IPS DF 4.7 (cell line): ENCODE results near the gene CBX3.
"Not testable (repeated sequence)": the region's sequence is repeated elsewhere in the genome, so short reads cannot be mapped to it uniquely, and the experiment has no call there.

Experiments used
- DNase-seq: peaks from one replicate; pipeline ENCODE4 v3.0.0-alpha.2; 2013; ENCODE audit warnings: low spot score; ENCODE audit errors: extremely low read depth

The CBX3 gene

DNA sequence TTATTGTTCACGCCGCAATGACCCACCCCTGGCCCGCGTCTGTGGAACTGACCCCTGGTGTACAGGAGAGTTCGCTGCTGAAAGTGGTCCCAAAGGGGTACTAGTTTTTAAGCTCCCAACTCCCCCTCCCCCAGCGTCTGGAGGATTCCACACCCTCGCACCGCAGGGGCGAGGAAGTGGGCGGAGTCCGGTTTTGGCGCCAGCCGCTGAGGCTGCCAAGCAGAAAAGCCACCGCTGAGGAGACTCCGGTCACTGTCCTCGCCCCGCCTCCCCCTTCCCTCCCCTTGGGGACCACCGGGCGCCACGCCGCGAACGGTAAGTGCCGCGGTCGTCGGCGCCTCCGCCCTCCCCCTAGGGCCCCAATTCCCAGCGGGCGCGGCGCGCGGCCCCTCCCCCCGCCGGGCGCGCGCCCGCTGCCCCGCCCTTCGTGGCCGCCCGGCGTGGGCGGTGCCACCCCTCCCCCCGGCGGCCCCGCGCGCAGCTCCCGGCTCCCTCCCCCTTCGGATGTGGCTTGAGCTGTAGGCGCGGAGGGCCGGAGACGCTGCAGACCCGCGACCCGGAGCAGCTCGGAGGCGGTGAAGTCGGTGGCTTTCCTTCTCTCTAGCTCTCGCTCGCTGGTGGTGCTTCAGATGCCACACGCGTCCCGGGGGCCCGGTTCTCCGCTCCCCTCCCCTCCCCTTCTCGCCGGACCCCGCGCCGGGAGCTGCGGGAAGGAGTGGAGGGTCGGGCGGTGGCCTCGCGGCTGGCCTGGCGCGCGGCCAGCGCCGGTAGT lies at the start of gene CBX3:
Gene CBX3, plus strand, starts transcription at position 499 of the 772 bp plus-strand sequence. CDS start 1,254 bp downstream, outside the sequence.
- DNase-seq, result no peak

DNA sequence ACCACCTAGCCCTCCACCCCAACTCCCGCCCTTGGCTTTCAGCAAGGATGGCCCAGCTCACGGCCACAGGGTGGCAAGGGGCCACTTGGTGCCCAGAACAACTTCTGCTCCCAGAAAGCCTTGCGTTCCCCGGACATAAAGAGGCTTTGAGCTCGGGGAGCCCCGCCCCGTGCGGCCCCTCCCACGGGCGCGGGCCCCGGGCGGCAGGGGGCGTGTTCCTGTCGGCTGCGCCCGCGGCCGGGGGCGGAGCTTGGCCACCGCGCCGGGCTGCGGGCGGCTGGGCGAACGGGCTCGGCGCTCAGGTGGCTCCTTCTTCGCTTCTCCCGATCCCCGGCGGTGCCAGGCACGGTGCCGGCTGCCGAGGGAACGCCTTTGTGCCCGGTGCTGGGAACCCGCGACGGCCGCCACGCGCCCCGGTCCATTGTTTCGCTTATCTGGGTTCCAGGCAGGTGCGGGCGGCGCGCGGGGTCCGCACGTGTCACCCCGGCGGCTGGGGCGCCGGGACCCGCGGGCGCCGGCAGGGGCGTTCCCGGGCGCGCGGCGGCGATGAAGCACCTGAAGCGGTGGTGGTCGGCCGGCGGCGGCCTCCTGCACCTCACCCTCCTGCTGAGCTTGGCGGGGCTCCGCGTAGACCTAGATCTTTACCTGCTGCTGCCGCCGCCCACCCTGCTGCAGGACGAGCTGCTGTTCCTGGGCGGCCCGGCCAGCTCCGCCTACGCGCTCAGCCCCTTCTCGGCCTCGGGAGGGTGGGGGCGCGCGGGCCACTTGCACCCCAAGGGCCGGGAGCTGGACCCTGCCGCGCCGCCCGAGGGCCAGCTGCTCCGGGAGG lies 49.4 kb upstream of the CBX3 start, which contains the start of gene NFE2L3:
Gene NFE2L3, plus strand, starts transcription at position 246 of the 829 bp plus-strand sequence. Its CDS starts 301 bp downstream, at position 547.
- no peak for DNase-seq

DNA sequence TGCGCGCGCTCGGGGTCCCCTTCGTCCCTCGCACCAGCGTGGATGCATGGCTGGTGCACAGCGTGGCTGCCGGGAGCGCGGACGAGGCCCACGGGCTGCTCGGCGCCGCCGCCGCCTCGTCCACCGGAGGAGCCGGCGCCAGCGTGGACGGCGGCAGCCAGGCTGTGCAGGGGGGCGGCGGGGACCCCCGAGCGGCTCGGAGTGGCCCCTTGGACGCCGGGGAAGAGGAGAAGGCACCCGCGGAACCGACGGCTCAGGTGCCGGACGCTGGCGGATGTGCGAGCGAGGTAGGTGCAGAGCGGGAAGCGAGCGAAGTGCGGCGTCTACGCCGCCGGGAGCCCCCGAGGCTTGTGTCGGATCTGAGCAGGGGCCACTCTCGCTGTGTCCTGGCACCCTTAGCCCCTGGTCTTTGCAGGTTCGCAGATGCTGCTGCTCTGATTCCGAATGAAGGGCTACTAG lies 48.7 kb upstream of the CBX3 start:
- DNase-seq, result not testable (repeated sequence)

DNA sequence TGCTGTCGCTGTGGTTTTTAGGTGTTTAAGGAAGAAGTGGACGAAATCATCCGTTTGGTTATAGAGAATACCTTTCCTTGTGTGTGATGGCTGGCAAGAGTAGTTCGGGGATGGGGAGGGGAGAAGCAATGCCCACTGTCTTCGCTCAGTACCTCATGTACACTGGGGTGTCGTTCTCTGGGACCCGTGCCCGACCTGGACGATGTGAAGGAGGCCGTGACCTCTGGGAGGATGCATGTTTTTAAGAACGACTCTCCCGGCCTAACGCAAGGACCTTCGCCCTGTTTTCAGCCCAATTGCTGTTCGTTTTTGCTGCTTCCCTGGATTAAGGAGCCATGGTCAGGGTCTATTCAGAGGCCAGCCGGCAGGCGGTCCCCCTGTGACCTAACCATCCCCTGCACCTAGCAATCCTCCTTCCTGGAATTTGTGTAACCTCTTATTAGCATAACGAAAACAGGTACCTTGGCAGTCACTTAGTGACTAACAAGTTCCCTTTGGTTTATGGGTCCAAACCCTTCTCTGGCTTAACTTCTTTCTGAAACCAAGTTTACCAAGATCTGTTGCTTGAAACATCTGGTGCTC lies 48.2 kb upstream of the CBX3 start:
- DNase-seq, result no peak

DNA sequence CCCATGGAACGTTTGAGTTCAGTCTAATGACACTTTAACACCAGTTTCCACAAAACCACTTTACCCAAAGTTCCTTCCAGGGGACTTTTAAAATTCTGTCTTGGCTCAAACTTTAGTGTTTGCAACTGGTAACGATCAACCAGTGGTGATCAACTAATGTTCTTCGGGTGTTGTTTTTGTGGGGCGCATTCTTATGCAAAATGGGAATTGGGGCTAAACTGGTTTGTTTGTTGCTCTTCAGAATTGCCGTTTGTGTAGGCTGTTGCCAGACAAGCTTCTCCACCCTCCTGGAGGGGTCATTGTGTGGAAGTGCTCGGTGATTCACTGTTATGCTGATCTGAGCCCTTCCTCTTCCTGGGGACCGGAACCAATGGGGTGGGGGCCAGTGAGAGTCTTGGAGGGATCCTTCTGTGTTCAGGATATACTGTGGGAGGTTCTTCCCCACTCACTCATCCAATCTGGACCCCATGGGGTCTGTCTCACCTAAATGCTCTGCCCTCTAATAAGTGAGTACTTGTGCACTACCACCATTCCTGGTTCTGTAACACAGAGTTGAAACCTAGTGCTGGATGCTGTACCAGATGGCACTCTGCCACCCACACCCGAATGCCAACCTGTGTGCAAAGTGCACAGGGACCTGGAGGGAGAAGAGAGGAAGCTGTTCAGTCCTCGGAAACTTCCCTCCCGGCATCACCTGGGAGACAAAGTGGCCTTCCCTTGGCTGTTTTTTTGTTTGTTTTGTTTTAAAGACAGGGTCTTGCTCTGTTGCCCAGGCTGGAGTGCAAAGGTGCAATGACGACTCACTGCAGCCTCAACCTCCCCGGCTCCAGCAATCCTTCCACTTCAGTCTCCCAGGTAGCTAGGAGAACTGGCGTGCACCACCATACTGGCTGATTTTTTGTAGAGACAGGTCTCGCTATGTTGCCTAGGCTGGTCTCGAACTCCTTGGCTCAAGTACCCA lies 47.4 kb upstream of the CBX3 start:
- peak; percentile 79 for DNase-seq

DNA sequence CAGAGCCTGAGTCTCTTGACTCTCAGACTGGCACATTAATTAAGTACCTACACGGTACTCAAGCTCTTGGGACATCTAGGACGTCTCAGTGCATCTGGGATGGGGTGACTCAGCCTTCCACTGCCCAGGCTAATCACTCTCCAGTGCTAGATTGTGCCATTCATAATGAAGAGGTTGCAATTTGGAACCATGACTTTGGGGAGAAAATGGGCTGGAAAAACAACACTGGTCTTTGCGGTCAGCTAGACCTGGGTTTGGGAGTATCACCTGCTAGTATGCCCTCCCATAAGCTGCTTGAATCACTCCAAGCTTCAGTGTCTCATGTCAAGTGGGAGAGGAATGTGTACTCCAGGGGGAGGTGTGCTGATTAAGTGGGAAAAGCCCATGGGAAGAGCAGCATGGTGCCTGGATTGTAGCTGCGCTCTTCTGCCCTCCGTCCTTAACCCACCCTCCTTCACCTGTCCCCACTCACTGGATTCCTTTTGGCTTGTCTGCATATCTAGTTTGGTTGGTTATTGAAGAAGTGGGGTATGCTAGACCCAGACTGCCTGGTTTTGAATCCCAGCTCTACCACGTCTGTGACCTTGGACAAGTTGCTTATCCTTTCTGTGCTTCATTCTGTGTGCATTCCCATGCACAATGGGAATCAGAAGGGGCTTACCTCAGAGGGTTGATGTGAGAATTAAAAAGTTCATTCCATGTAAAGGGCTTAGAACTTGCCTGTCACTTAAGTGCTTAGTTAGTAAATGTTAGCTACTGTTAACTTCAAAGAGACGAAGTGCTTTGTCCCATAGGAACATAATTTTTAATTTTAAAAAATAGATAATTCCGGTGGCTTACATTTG lies 45.8 kb upstream of the CBX3 start:
- no peak for DNase-seq

DNA sequence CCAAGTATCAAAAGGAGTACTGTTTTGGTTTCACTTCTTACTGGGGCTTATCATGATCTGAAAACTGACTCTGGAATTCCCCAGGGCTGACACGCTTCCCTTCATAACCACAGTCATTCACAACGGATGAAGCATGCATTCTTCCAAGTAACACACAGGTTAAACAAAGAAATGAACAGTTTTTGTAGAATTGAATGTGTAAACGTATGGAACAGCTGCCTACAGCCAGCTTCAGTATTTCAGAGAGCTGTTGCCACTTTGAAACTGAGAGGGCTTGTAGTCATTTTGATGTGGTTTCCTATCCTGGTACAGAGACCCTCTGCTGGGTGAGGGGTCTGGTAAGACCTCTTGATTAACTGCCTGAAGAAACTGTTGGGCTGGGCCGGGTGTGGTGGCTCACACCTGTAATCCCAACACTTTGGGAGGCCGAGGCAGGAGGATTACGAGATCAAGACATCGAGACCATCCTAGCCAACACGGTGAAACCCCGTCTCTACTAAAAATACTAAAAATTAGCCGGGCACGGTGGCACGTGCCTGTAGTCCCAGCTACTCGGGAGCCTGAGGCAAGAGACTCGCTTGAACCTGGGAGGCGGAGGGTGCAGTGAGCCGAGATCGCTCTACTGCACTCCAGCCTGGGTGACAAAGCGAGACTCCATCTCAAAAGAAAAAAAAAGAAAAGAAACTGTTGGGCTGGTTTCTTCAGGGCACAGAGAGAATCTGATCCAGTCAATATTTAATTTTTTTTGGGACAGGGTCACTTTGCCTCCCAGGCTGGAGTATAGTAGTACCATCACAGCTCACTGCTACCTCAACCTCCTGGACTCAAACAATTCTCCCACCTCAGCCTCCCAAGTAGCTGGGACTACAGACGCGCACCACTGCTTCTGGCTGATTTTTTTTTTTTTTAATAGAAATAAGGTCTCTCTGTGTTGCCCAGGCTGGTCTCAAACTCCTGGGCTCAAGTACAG lies 44.8 kb upstream of the CBX3 start:
- DNase-seq, result no peak

DNA sequence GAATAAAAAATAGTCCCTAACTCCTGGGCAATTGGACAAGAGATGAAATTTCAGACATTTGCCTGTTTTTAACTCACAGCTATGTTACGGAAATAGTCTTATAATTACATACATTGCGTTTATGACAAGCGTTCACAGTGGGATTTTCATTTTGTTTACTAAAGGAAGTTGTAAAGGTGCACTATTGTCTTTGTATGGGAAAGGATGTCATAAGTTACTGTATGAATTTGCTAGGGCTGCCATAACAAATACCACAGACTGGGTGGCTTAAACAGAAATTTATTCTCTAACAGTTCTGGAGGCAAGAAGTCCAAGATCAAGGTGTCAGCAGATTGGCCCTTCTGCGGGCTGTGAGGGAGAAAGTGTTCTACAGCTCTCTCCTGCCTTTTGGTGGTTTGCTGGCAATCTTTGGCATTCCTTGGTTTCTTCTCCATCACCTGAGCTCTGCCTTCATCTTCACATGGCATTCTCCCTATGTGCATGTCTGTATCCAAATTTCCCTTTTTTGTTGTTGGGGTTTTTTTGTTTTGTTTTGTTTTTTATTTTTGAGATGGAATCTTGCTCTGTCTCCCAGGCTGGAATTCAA lies 43.9 kb upstream of the CBX3 start:
- DNase-seq, result no peak

DNA sequence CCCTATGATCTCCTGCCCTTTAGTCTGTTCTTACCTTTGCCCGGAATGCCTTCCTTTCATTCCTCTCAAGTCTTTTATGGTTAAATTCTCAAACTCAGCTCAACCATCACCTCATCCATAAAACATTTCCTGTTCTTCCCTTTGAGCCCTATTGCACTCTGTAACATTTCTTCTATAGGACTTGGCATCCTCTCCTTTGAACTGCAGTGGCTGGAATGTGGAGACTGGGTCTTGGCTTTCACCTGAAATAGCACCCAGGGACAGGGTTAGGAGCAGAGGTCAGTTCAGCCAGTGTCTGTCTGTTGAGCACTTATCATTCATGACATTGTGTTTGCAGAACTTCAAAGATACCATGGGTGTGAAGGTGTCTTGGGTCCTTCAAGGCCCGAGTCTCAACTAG lies 42.3 kb upstream of the CBX3 start:
- DNase-seq, result no peak

DNA sequence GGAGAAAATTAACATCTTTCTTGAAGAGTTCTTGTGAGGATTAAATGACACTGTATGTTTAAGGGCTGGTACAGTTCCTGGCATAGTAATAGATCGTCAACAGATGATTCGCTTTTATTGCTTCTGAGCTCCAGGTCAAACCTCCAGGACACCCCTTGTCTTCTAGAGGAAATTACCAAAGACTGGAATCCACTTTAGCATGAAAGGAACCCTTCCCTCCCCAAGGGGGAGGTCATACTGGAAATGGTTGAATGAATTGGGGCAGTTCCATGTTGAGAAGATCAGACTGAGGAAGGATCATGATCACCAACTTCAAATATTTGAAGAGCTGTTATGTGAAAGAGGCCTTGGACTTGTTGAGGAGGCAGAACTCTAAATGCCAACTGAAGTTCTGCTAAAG lies 40.6 kb upstream of the CBX3 start:
- DNase-seq, result no peak

DNA sequence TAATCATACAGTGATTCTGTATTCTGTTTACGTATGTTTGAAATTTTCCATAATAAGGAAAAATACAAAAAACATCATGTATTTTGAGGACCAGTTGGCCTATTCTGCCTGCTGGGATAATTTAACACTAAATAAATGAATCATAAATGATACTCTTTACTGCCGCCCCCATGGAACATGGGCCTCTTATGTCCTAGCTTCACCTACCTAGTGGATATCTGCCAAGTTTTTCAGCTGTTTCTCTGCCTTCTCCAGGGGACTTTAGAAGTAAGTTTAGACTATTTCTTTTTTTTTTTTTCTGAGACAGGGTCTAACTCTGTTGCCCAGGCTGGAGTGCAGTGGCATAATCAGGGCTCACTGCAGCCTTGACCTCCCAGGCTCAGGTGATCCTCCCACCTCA lies 39.1 kb upstream of the CBX3 start:
- DNase-seq, result no peak

DNA sequence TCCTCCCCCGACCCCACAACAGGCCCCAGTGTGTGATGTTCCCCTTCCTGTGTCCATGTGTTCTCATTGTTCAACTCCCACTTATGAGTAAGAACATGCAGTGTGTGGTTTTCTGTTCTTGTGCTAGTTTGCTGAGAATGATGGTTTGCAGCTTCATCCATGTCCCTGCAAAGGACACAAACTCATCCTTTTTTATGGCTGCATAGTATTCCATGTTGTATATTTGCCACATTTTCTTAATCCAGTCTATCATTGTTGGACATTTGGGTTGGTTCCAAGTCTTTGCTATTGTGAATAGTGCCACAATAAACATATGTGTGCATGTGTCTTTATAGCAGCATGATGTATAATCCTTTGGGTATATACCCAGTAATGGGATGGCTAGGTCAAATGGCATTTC lies 37.7 kb upstream of the CBX3 start:
- not testable (repeated sequence) for DNase-seq

DNA sequence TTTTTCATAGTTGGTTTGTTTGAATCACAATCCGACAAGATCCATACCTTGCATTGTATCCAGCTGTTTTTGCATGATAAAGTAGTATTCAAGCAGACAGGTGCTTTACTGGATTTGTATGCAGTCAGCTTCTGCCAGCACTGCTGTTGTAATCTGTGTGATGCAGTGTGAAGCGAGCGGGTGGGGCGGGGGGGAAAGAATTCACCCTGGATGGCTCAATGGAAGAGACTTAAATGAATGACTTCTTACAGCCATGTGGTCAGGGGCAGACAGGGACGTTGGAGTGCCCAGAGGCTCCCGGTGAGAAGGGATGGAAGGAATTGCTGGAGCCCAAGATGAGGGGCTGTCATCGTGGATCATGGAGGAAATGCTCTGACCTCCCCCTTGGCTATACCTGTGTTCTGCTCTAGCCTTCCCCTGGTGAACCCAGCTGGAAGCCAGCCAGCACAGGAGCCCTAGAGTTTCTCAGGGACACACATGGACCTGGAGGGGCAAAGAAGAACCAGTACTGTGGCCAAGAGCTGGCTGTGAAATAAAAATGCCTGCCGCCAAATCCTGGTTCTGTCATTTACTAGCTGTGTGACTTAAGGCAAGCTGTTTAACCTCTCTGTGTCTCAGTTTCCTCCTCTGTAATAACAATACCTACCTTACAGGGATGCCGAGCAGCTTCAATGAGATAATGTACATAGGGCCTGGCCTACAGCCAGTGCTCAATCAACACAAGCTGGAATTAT lies 35.4 kb upstream of the CBX3 start:
- DNase-seq, result no peak

DNA sequence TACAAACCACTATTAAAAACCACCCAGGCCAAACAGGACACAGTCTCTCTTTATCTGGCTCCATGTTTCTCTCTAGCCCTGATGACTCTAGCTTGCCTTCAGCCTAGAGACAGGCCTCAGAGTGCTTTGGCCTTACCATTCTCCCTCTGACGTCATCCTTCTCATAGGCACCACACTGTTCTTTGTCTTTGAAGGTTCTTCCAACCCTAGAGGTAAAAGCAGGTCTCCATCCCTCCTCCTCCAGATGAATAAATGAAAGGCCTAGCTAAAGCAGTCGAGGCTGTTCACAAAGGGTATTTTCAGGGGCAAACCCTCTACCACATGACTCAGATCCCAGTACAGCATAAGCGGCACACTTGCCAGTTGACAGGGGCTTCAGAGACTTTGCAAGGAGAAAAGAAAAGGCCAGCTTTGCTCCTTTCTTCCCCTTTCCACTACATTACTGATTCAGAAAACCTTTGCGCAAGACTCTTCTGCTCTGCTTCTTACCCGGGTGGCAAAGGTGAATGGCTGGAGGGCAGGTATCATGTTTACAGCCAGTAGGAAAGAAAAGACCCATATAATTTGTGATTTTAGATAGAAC lies 34.8 kb upstream of the CBX3 start:
- DNase-seq, result no peak

DNA sequence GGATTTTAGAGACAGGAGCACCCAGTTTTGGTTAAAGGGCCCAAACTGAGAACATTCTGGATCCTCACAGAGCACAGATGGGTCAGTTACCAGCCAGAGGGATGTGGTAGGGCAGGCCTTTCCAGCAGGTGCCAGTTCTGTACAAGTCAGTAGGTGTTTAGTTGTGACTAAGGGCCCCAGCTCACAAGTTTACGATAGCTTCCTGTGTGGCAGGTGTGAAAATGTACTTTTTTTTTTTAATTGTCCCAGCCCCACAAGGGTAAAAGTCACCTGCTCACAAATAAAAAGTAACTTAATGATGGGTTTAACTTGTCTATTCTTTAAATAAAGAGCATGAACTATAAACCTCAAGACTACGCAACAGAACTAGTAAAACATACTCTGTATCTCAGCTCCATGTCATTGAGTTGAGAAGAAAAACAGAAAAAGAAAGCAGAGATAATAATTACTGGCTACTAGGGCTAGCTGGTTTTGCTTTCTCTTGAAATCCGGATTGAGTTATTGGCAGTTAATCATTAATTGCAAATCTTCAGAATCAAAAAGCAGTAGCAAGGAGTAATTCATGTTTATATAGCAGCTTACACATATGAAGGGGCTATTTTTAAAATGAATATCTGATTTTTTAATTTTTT lies 34.1 kb upstream of the CBX3 start:
- DNase-seq, result no peak

DNA sequence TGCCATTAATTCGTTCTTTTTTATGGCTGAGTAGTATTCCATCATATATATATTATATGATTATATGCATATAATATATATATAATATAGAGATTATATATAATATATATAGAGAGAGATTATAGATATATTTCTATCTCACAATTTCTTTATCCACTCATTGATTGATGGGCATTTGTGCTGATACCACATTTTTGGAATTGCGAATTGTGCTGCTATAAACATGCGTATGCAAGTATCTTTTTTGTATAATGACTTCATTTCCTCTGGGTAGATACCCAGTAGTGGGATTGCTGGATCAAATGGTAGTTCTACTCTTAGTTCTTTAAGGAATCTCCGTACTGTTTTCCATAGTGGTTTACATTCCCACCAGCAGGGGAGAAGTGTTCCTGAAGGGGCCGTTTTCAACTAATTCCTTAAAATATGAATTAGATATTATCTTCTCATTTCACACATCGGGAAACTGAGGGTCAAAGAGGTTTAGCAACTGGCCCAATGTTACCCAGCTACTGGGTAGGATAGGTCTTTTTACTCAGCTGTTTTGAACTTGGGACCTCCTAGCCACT lies 33.0 kb upstream of the CBX3 start:
- no peak for DNase-seq

DNA sequence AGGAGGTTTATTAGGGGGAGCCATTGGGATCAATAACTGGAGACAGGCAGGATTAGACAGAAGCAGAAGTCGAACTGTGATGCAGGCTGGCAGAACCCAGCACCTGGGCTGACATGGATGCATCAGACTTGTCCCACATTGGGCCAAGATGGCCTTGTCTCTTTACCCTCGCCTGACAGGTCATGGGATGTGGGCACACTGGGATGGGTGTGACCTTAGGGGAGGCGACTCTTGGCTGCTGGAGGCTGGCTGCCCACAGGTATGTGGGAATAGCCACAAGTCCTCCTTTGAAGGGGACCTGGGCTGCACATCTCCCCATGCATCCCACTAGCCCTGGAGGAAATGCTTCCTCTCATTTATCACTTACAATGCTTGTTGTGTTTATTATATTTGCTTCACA lies 32.3 kb upstream of the CBX3 start:
- no peak for DNase-seq
